Smooth muscle cell (in vitro differentiated cells): ENCODE measurements around the gene RNU6-9. TPM values are rescaled to one million over a fixed set of nuclear protein-coding genes. Genes with fewer than 3 reads are reported as not detected.

ENCODE experiments used
- DNase-seq: peaks from one replicate; lab custom pipeline; 2025; ENCODE audit not compliant: unreplicated experiment; lab: John Stamatoyannopoulos, UW
- H2AFZ ChIP-seq: fragments of 200-600 bp; sonication (generic); 2 replicates; pipeline ENCODE4 v1.6.0; 2016; ENCODE audit warnings: antibody characterized with exemption, low read depth, mild to moderate bottlenecking
- H3F3A ChIP-seq: fragments of 200-600 bp; sonication (generic); 2 replicates; pipeline ENCODE4 v1.6.0; 2017; ENCODE audit warnings: antibody characterized with exemption, low read depth
- H3K27ac ChIP-seq: fragments of 200-600 bp; sonication (generic); 2 replicates; pipeline ENCODE4 v1.5.1; 2016; ENCODE audit warnings: low read depth, mild to moderate bottlenecking
- H3K27me3 ChIP-seq: fragments of 200-600 bp; sonication (generic); 2 replicates; pipeline ENCODE4 v1.6.1; 2016; ENCODE audit warnings: low read depth, mild to moderate bottlenecking
- H3K36me3 ChIP-seq: fragments of 200-600 bp; sonication (generic); 2 replicates; pipeline ENCODE4 v1.5.1; 2016; ENCODE audit warnings: low read depth
- H3K4me1 ChIP-seq: fragments of 200-600 bp; sonication (generic); 2 replicates; pipeline ENCODE4 v1.5.1; 2016; ENCODE audit warnings: low read depth
- H3K4me2 ChIP-seq: fragments of 200-600 bp; sonication (generic); 2 replicates; pipeline ENCODE4 v1.6.0; 2016; ENCODE audit warnings: mild to moderate bottlenecking
- H3K4me3 ChIP-seq: fragments of 200-600 bp; sonication (generic); 2 replicates; pipeline ENCODE4 v1.5.1; 2016; ENCODE audit warnings: mild to moderate bottlenecking
- H3K79me2 ChIP-seq: fragments of 200-600 bp; sonication (generic); 2 replicates; pipeline ENCODE4 v1.6.0; 2016; ENCODE audit warnings: low read depth, mild to moderate bottlenecking
- H3K9ac ChIP-seq: fragments of 200-600 bp; sonication (generic); 2 replicates; pipeline ENCODE4 v1.6.0; 2016; ENCODE audit warnings: low read depth
- H3K9me3 ChIP-seq: fragments of 200-600 bp; sonication (generic); replicated peaks from 2 replicates; pipeline ENCODE4 v1.5.1; 2016; ENCODE audit warnings: low read depth
- H4K20me1 ChIP-seq: fragments of 200-600 bp; sonication (generic); 2 replicates; pipeline ENCODE4 v1.6.0; 2016; ENCODE audit warnings: low read depth
- WGBS: methylation state at CpG from one replicate; pipeline ENCODE4 v1.1.7; 2016; ENCODE audit warnings: low lambda C conversion rate; 5-methylcytosine and 5-hydroxymethylcytosine counted together
- polyA plus RNA-seq: library from polyadenylated mRNA; unstranded; fragments of >200 nt; fragmentation: Nextera tagmentation; extraction: Ambion mirVana; gene quantifications from 2 replicates; pipeline ENCODE4 v1.2.1, GENCODE V29; 2016
- total RNA-seq: library from RNA; depleted of rRNA; stranded (reverse); fragments of >200 nt; gene quantifications from 2 replicates; pipeline ENCODE4 v1.2.3, GENCODE V29; 2014
- TF ChIP-seq, protein P1 (sequence below): fragments of 200-600 bp; sonication (generic); IDR thresholded peaks from 2 replicates; pipeline ENCODE4 v1.5.1; 2017; ENCODE audit warnings: borderline replicate concordance, mild to moderate bottlenecking, antibody characterized with exemption; ENCODE audit not compliant: insufficient read depth, poor library complexity, severe bottlenecking

Gene RNU6-9
- total and polyA plus RNA-seq, 2 experiments from 2014 or later = not detected

DNA sequence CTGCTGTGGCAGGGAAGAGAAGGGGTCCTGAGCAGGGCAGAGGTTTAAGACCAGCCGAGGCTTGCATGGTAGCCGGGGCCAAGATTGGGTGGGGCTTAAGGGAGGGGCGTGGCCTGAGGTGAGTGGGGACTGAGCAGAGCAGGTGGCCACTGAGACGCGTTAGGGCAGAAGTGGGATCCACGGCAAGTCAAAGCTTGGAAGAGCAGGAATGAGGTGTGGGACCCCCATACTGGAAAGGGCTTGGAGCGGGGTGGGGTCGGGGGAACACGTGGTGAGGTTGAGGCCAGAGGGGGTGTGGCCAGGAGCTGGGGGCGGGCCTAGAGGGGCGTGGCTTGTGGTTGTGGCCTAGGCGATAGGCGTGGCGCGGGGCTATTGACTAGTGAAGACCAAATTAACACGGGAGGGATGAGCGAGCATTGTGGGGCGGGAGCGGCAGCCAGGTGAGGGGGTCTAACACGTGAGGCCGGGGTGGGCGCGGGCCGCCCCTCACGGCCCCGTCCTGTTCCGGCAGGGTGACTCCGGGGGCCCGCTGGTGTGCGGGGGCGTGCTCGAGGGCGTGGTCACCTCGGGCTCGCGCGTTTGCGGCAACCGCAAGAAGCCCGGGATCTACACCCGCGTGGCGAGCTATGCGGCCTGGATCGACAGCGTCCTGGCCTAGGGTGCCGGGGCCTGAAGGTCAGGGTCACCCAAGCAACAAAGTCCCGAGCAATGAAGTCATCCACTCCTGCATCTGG is 30.5 kb upstream of the RNU6-9 start:
- Histone ChIP-seq H3K36me3 (no peaks in the 10 kb centered on the region), H3K4me1 (no peaks in the 10 kb centered on the region), H3K79me2 (no peaks in the 10 kb centered on the region), H2AFZ (no peak overlapping the region), H4K20me1 (no peaks in the 10 kb centered on the region), H3K4me3 (no peak overlapping the region), H3K27me3 (peaks cover 33% of the 10 kb centered on the region), H3F3A (no peaks in the 10 kb centered on the region), H3K4me2 (no peak overlapping the region), H3K9me3 (no peaks in the 10 kb centered on the region), H3K27ac (no peak overlapping the region), H3K9ac (no peak overlapping the region)
- DNase-seq = no peak
- 15% methylated on average over 19 of the region's 48 CpGs for WGBS
- TF ChIP-seq, protein P1, sequence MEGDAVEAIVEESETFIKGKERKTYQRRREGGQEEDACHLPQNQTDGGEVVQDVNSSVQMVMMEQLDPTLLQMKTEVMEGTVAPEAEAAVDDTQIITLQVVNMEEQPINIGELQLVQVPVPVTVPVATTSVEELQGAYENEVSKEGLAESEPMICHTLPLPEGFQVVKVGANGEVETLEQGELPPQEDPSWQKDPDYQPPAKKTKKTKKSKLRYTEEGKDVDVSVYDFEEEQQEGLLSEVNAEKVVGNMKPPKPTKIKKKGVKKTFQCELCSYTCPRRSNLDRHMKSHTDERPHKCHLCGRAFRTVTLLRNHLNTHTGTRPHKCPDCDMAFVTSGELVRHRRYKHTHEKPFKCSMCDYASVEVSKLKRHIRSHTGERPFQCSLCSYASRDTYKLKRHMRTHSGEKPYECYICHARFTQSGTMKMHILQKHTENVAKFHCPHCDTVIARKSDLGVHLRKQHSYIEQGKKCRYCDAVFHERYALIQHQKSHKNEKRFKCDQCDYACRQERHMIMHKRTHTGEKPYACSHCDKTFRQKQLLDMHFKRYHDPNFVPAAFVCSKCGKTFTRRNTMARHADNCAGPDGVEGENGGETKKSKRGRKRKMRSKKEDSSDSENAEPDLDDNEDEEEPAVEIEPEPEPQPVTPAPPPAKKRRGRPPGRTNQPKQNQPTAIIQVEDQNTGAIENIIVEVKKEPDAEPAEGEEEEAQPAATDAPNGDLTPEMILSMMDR = no peak

DNA sequence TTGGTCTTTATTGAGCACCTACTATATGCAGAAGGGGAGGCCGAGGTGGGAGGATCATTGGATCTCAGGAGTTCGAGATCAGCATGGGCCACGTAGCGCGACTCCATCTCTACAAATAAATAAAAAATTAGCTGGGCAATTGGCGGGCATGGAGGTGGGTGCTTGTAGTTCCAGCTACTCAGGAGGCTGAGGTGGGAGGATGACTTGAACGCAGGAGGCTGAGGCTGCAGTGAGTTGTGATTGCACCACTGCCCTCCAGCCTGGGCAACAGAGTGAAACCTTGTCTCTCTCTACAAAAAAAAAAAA is 30.0 kb upstream of the RNU6-9 start:
- H3K4me2 ChIP-seq = no peak overlapping the region
- peaks cover 33% of the 10 kb centered on the region for H3K27me3 ChIP-seq
- H4K20me1 ChIP-seq = no peaks in the 10 kb centered on the region
- no peak overlapping the region for H3K9ac ChIP-seq
- no peaks in the 10 kb centered on the region for H3K79me2 ChIP-seq
- 81% methylated on average over 7 of the region's 7 CpGs for WGBS
- H3K36me3 ChIP-seq = no peaks in the 10 kb centered on the region
- H3K4me1 ChIP-seq = no peaks in the 10 kb centered on the region
- no peak overlapping the region for H2AFZ ChIP-seq
- no peak overlapping the region for H3K4me3 ChIP-seq
- H3F3A ChIP-seq = no peaks in the 10 kb centered on the region
- DNase-seq = no peak
- H3K9me3 ChIP-seq = no peaks in the 10 kb centered on the region
- TF ChIP-seq, protein P1 = no peak
- no peak overlapping the region for H3K27ac ChIP-seq

DNA sequence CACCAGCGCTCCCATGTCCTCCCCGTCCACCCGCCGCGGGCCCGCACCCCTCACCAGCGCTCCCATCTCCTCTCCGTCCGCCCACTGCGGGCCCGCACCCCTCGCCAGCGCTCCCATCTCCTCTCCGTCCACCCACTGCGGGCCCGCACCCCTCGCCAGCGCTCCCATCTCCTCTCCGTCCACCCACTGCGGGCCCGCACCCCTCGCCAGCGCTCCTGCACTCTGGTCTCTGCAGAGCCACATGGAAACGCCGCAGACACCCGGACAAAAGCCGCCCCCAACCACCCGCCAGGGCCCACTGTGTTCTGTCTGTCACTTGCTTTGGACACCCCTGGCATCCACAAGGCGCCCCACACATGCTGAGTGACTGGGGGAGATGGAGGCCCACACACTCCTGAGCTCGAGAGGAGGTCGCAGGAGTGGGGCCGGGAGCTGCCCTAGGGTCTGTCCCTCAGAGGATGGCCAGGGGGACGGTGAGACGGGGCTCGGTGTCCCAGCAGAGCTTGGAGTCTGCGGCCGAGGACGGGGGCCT is 26.4 kb upstream of the RNU6-9 start:
- H3K4me1 ChIP-seq = no peaks in the 10 kb centered on the region
- H3K79me2 ChIP-seq = no peaks in the 10 kb centered on the region
- H3K4me3 ChIP-seq = no peak overlapping the region
- peaks cover 18% of the 10 kb centered on the region for H4K20me1 ChIP-seq
- H2AFZ ChIP-seq = no peak overlapping the region
- TF ChIP-seq, protein P1 = no peak
- no peaks in the 10 kb centered on the region for H3K9me3 ChIP-seq
- 92% methylated on average over 23 of the region's 38 CpGs for WGBS
- no peak overlapping the region for H3K4me2 ChIP-seq
- no peak for DNase-seq
- H3F3A ChIP-seq = no peaks in the 10 kb centered on the region
- H3K9ac ChIP-seq = no peak overlapping the region
- no peak overlapping the region for H3K27ac ChIP-seq
- H3K36me3 ChIP-seq = no peaks in the 10 kb centered on the region
- peaks cover 14% of the 10 kb centered on the region for H3K27me3 ChIP-seq

DNA sequence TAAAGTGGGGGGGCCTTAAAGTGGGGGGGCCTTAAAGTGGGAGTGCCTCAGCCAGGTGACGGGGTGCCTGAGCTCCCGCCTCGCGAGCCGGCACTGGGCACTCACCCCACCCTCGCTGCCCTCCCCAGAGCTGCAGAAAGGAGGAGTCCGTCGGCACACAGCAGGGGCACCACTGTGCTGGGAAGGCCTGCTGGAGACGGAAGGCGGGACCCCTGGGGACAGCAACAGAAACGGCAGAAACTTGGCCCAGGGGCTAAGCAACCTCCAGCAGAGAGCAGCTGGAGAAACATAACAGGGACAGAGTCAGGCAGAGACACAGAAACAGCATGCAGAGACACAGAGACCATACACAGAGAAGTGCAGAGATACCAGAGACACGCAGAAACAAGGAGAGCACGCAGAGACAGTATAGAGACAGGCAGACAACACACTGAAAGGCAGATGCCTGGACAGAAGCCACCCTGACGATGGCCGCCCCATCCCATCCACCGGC is 25.9 kb upstream of the RNU6-9 start:
- Histone ChIP-seq H3K4me3 (no peak overlapping the region), H3K4me2 (no peak overlapping the region), H3K27ac (no peak overlapping the region), H3K79me2 (no peaks in the 10 kb centered on the region), H3K36me3 (no peaks in the 10 kb centered on the region), H3K27me3 (peaks cover 10% of the 10 kb centered on the region), H4K20me1 (peaks cover 18% of the 10 kb centered on the region), H3K4me1 (no peaks in the 10 kb centered on the region), H2AFZ (no peak overlapping the region), H3K9me3 (no peaks in the 10 kb centered on the region), H3K9ac (no peak overlapping the region), H3F3A (no peaks in the 10 kb centered on the region)
- 94% methylated on average over 16 of the region's 16 CpGs for whole genome bisulfite sequencing
- TF ChIP-seq, protein P1 = no peak
- DNase-seq = no peak
